ENCODE measurements around the gene CARMIL3. TPM values are rescaled to one million over a fixed set of nuclear protein-coding genes. Genes with fewer than 3 reads are reported as not detected.

The CARMIL3 gene
- total and polyA plus RNA-seq, 2 of the 4 experiments (the other 2 are of a cell fraction) = under 0.01 TPM; not detected in 1

DNA sequence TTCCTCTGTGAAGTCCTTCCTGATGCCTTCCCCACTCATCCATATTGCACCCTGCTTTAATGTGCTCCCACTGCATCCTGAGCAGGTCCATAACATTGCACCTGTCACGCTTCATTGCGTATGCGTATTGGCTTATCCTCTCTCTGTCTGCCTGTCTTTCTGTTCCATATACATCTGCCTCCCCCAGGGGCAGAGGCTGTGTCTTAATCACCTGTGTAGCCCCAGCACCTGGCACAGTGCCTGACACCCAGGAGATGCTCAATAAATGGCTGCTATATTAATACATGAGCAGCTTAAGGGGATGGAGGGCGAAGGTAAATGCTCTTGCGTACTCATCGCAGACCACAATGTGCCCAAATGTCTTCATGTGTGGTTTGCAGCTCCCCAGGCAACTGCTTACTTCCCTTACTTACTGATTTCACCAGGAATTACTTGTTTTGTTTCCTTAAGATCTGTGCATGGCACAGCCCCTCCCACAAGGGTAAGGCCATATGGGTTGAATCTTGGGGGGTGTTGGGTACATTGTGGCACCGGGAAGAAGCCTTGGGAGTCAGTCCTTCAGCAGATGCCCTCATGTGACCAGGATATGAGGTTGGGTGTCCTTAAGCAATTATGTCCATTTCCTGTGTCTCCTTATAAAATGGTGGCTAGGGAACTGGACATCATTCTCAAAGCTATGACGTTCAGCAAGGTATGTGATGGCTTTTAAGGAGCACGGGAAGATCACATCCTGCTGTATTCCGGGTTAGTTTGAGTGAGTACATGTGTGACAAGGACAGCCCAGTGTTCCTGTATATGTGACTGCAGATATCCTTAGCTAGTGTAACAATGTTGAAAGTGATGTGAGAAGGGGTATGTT lies 18.7 kb downstream of the CARMIL3 start:
- in situ Hi-C loops (cut with MboI; ENCODE audit: low sequenced_read_pairs) (no loop called here), intact Hi-C loops (cut with micrococcal nuclease) (no loop called here)
- POLR2A ChIA-PET (ENCODE audit: unreplicated experiment) = no interaction called here

More for the DNA sequence above, 18.7 kb downstream of the CARMIL3 start:
- no peaks in the 10 kb centered on the region for H3K9me1 ChIP-seq (ENCODE audit: insufficient read depth, low read length)
- no peak overlapping the region for H3K18ac ChIP-seq (ENCODE audit: low read depth, low read length)
- H3K4me1 ChIP-seq (ENCODE audit: control insufficient read depth, insufficient read depth, low read length) = no peaks in the 10 kb centered on the region
- dilution Hi-C loops (cut with HindIII; ENCODE audit: low sequenced_read_pairs, unreplicated experiment) = no loop called here
- H3K4ac ChIP-seq (ENCODE audit: low read depth, low read length) = no peak overlapping the region
- TF ChIP-seq CHD1 (IDR thresholded peaks at IDR 0.05; ENCODE audit: low read depth, low read length) (no peak), SMC3 (IDR thresholded peaks at IDR 0.05; ENCODE audit: low read depth, low read length) (no peak), BHLHE40 (IDR thresholded peaks at IDR 0.05; ENCODE audit: low read depth, low read length) (no peak), CEBPB (IDR thresholded peaks at IDR 0.05; ENCODE audit: low read depth, low read length) (no peak), RCOR1 (IDR thresholded peaks at IDR 0.05; ENCODE audit: insufficient replicate concordance, low read length) (no peak), NFE2L2 (IDR thresholded peaks at IDR 0.05; ENCODE audit: low read depth, low read length) (no peak), MAFK (IDR thresholded peaks at IDR 0.05; ENCODE audit: low read depth, low read length) (no peak), FOS (IDR thresholded peaks at IDR 0.05; ENCODE audit: low read depth, low read length) (no peak), RAD21 (IDR thresholded peaks at IDR 0.05; ENCODE audit: low read length) (no peak)
- TF ChIP-seq, protein P1, sequence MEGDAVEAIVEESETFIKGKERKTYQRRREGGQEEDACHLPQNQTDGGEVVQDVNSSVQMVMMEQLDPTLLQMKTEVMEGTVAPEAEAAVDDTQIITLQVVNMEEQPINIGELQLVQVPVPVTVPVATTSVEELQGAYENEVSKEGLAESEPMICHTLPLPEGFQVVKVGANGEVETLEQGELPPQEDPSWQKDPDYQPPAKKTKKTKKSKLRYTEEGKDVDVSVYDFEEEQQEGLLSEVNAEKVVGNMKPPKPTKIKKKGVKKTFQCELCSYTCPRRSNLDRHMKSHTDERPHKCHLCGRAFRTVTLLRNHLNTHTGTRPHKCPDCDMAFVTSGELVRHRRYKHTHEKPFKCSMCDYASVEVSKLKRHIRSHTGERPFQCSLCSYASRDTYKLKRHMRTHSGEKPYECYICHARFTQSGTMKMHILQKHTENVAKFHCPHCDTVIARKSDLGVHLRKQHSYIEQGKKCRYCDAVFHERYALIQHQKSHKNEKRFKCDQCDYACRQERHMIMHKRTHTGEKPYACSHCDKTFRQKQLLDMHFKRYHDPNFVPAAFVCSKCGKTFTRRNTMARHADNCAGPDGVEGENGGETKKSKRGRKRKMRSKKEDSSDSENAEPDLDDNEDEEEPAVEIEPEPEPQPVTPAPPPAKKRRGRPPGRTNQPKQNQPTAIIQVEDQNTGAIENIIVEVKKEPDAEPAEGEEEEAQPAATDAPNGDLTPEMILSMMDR (conservative IDR thresholded peaks at IDR 0.05; ENCODE audit: low read depth, low read length) = no peak
- TF ChIP-seq, protein P2, sequence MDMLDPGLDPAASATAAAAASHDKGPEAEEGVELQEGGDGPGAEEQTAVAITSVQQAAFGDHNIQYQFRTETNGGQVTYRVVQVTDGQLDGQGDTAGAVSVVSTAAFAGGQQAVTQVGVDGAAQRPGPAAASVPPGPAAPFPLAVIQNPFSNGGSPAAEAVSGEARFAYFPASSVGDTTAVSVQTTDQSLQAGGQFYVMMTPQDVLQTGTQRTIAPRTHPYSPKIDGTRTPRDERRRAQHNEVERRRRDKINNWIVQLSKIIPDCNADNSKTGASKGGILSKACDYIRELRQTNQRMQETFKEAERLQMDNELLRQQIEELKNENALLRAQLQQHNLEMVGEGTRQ (IDR thresholded peaks at IDR 0.05; ENCODE audit: low read depth, low read length) = no peak
- H3K27me3 ChIP-seq (ENCODE audit: control insufficient read depth, insufficient read depth, low read length) = peaks cover 72% of the 10 kb centered on the region
- H2BK120ac ChIP-seq (ENCODE audit: low read depth, low read length) = no peak overlapping the region
- H2BK20ac ChIP-seq (ENCODE audit: low read depth, low read length) = no peak overlapping the region
- ATAC-seq (ENCODE audit: low read depth) (no peak), DNase-seq (no peak)
- no peak overlapping the region for H2BK15ac ChIP-seq (ENCODE audit: low read depth, low read length)
- no peak overlapping the region for H2AK9ac ChIP-seq (replicated peaks; ENCODE audit: low read depth, low read length, poor library complexity)
- no peaks in the 10 kb centered on the region for H3K36me3 ChIP-seq (ENCODE audit: control insufficient read depth, insufficient read depth, low read length)
- BruUV-seq (replicated peaks) = no TSS peak
- CTCF ChIA-PET = interaction anchor here (1.7 kb wide), 1 partner anchor 38 kb away, joined by 5 read pairs; no protein-coding TSS in a partner anchor
- H3K9ac ChIP-seq (ENCODE audit: low read depth, low read length) = no peak overlapping the region
- no peak overlapping the region for H3K14ac ChIP-seq (replicated peaks; ENCODE audit: low read depth, low read length)
- H2BK5ac ChIP-seq (ENCODE audit: low read depth, low read length, poor library complexity, severe bottlenecking) = no peak overlapping the region
- H3K56ac ChIP-seq (ENCODE audit: extremely low read depth, insufficient read depth, low read length) = no peak overlapping the region
- H3K9me3 ChIP-seq (ENCODE audit: control insufficient read depth, insufficient read depth, low read length) = no peaks in the 10 kb centered on the region
- no peak overlapping the region for H3K4me2 ChIP-seq (ENCODE audit: low read depth, low read length)
- no peak overlapping the region for H3K27ac ChIP-seq (ENCODE audit: insufficient read depth, low read length)
- H4K5ac ChIP-seq (ENCODE audit: low read depth, low read length) = no peak overlapping the region
- no peak overlapping the region for H4K91ac ChIP-seq (ENCODE audit: insufficient read depth, low read depth, low read length)
- H3K79me1 ChIP-seq (ENCODE audit: low read depth in 1 of 2, low read length in 2 of 2) = no peaks in the 10 kb centered on the region
- 55% methylated on average over 2 of the region's 10 CpGs; no CpG with 5 or more reads in 1 of the 2 experiments for WGBS, 2 experiments (ENCODE audit: extremely low coverage in 2 of 2, insufficient read length in 1 of 2)
- H3K23ac ChIP-seq (ENCODE audit: low read depth, low read length) = no peak overlapping the region
- H4K8ac ChIP-seq (ENCODE audit: low read depth in 2 of 2, low read length in 2 of 2) = no peak overlapping the region
- no peaks in the 10 kb centered on the region for H4K20me1 ChIP-seq (ENCODE audit: insufficient read depth, low read length)
- H2AK5ac ChIP-seq (ENCODE audit: low read depth, low read length) = no peak overlapping the region
- H3K4me3 ChIP-seq (ENCODE audit: insufficient read depth, low read depth, low read length) = no peak overlapping the region
- H2AFZ ChIP-seq (replicated peaks; ENCODE audit: low read length, poor library complexity) = no peak overlapping the region

All from IMR-90 (cell line).